ENCODE measurements around the gene BCL2L11. TPM values are rescaled to one million over a fixed set of nuclear protein-coding genes. Genes with fewer than 3 reads are reported as not detected.

BCL2L11 gene
- total RNA-seq, 1 experiment from 2014 or later, result 21.2 TPM

GRCh38 chr2:111207851-111208250 lies 87.1 kb downstream of the BCL2L11 start:
- 0 out of 2 replicates have a peak, but pooled peaks cover 2% of the 10 kb centered on the region for H3K27me3 Mint-ChIP-seq (ENCODE audit: low read depth)
- Histone ChIP-seq H3K4me1 (ENCODE audit: insufficient read depth, low read length) (no peaks in the 10 kb centered on the region), H3K9me3 (ENCODE audit: control insufficient read depth, low read depth, low read length) (no peaks in the 10 kb centered on the region), H3K4ac (ENCODE audit: low read depth, low read length) (no peak overlapping the region), H2BK120ac (ENCODE audit: low read depth, low read length, poor library complexity, severe bottlenecking) (no peak overlapping the region), H3T11ph (ENCODE audit: low read length) (no peak overlapping the region), H3K23me2 (ENCODE audit: insufficient read length, low read depth, low read length, poor library complexity, severe bottlenecking) (no peaks in the 10 kb centered on the region), H3K56ac (ENCODE audit: insufficient read length, low read depth, low read length) (no peak overlapping the region), H3K14ac (ENCODE audit: insufficient read depth, low read length) (no peak overlapping the region), H3K23ac (ENCODE audit: insufficient read length, low read depth, low read length) (no peak overlapping the region), H4K8ac (replicated peaks; ENCODE audit: insufficient read length, low read depth, low read length) (no peak overlapping the region), H2BK12ac (ENCODE audit: insufficient read length, low read depth, low read length) (no peak overlapping the region), H3K27ac (ENCODE audit: insufficient read length, low read depth, low read length) (no peak overlapping the region), H3K4me2 (ENCODE audit: insufficient read depth, insufficient read length, low read length) (no peak overlapping the region), H3K9ac (ENCODE audit: extremely low read depth, insufficient read length, low read length) (no peak overlapping the region), H2AK5ac (ENCODE audit: insufficient read length, low read length) (no peak overlapping the region), H2BK5ac (ENCODE audit: insufficient read length, low read length) (no peak overlapping the region), H3K18ac (ENCODE audit: insufficient read length, low read depth, low read length) (no peak overlapping the region), H4K91ac (ENCODE audit: insufficient read length, low read depth, low read length) (no peak overlapping the region), H4K20me1 (ENCODE audit: control insufficient read depth, insufficient read depth, insufficient read length) (no peaks in the 10 kb centered on the region), H2AFZ (ENCODE audit: low read length) (no peak overlapping the region), H2BK15ac (ENCODE audit: low read depth, low read length) (no peak overlapping the region), H3K27me3 (ENCODE audit: insufficient read depth, low read length) (no peaks in the 10 kb centered on the region), H4K5ac (ENCODE audit: insufficient read length, low read depth, low read length) (no peak overlapping the region), H3K79me1 (ENCODE audit: insufficient read depth, low read depth, low read length, poor library complexity, severe bottlenecking) (no peaks in the 10 kb centered on the region), H2BK20ac (ENCODE audit: low read depth, low read length, poor library complexity, severe bottlenecking) (no peak overlapping the region), H3K79me2 (ENCODE audit: insufficient read depth, low read length) (no peaks in the 10 kb centered on the region)
- TF ChIP-seq CTCF (conservative IDR thresholded peaks at IDR 0.05), result no peak
- H3K9me3 Mint-ChIP-seq, result peaks cover 4 to 10% of the 10 kb centered on the region in 2 experiments; a peak in 4 of 5 replicates
- H3K4me1 Mint-ChIP-seq, result no peaks in the 10 kb centered on the region
- no CpG with 5 or more reads among the region's 1 CpG for WGBS (ENCODE audit: extremely low coverage, insufficient read length, low lambda C conversion rate)
- H3K36me3 Mint-ChIP-seq (ENCODE audit: insufficient read depth in 1 of 3, low read depth in 3 of 3), result peaks cover 2 to 7% (median 2%) of the 10 kb centered on the region in 3 experiments; a peak in 4 of 7 replicates
- H3K27ac Mint-ChIP-seq, result no peak overlapping the region
- DNase-seq, result no peak
- no peak overlapping the region for H3K4me3 Mint-ChIP-seq

Measured in H9 (cell line).